H1 (cell line): Measurements from ENCODE around the gene FHAD1. TPM values are rescaled to one million over a fixed set of nuclear protein-coding genes. Genes with fewer than 3 reads are reported as not detected.

Source experiments
- CTCF ChIA-PET: fragments of 300-600 bp; sonication (Branson Sonifier 250); formaldehyde crosslinking; loops from one replicate; lab custom pipeline; 2021; ENCODE audit not compliant: partially characterized antibody; lab: Charles Lee
- POLR2A ChIA-PET: fragments of 300-600 bp; sonication (Branson Sonifier 250); formaldehyde crosslinking; loops from one replicate; lab custom pipeline; 2021; ENCODE audit warnings: inconsistent platforms; ENCODE audit not compliant: partially characterized antibody; lab: Charles Lee
- DNase-seq, 2 experiments: peaks; one replicate each; pipeline versions ENCODE4 v3.0.0 to v3.0.0-alpha.2; 2010 to 2022; ENCODE audit warnings: low spot score in 2 of 2, low read depth in 1 of 2, mixed read lengths in 1 of 2
- FAIRE-seq: peaks from 2 replicates; lab custom pipeline; 2011; peaks lifted over from hg19 to GRCh38; lab: Jason Lieb, UNC
- H2AFZ ChIP-seq: 2 replicates; pipeline ENCODE4 v1.8.1; 2012; ENCODE audit warnings: low read length, inconsistent platforms
- H2AK5ac ChIP-seq: 2 replicates; pipeline ENCODE4 v1.6.1; 2013; ENCODE audit warnings: low read depth, low read length
- H2BK120ac ChIP-seq: replicated peaks from 2 replicates; pipeline ENCODE3; 2013; ENCODE audit warnings: low read depth, low read length, inconsistent platforms
- H2BK12ac ChIP-seq: 2 replicates; pipeline ENCODE4 v1.6.1; 2013; ENCODE audit warnings: low read depth, low read length
- H2BK15ac ChIP-seq: 2 replicates; pipeline ENCODE4 v1.6.1; 2013; ENCODE audit warnings: low read length
- H2BK20ac ChIP-seq: 2 replicates; pipeline ENCODE4 v1.6.1; 2013; ENCODE audit warnings: low read length
- H2BK5ac ChIP-seq: 2 replicates; pipeline ENCODE4 v1.6.1; 2013; ENCODE audit warnings: low read depth, low read length
- H3K14ac ChIP-seq: 2 replicates; pipeline ENCODE4 v1.6.1; 2013; ENCODE audit warnings: inconsistent platforms; ENCODE audit not compliant: insufficient read length
- H3K18ac ChIP-seq: 2 replicates; pipeline ENCODE4 v1.6.1; 2013; ENCODE audit warnings: low read length; ENCODE audit errors: extremely low read depth
- H3K23ac ChIP-seq: 2 replicates; pipeline ENCODE4 v1.6.1; 2013; ENCODE audit warnings: inconsistent platforms; ENCODE audit not compliant: insufficient read length
- H3K23me2 ChIP-seq: 2 replicates; pipeline ENCODE4 v1.6.1; 2013; ENCODE audit warnings: low read depth, low read length
- H3K27ac ChIP-seq: 2 replicates; pipeline ENCODE4 v1.6.1; 2011; ENCODE audit warnings: low read depth, low read length, inconsistent platforms
- H3K27me3 ChIP-seq, 4 experiments: replicated peaks in 1 of 4; 1 replicate in 1 of 4; 2 replicates in 3 of 4; pipeline versions ENCODE4 v1.6.1 to v1.8.1; 2011 to 2013; ENCODE audit warnings: low read length in 3 of 4, mild to moderate bottlenecking in 3 of 4, inconsistent platforms in 2 of 4, mixed read lengths in 2 of 4, moderate library complexity in 1 of 4; ENCODE audit not compliant: control insufficient read depth in 3 of 4, insufficient read depth in 3 of 4; ENCODE audit errors: extremely low read depth in 1 of 4
- H3K36me3 ChIP-seq, 4 experiments: 2 replicates each; pipeline versions ENCODE4 v1.6.1 to v1.8.1; 2011 to 2013; ENCODE audit warnings: mild to moderate bottlenecking in 4 of 4, low read length in 3 of 4, moderate library complexity in 2 of 4, control low read depth in 1 of 4, inconsistent platforms in 1 of 4; ENCODE audit not compliant: insufficient read depth in 4 of 4, control insufficient read depth in 2 of 4
- H3K4ac ChIP-seq: replicated peaks from 2 replicates; pipeline ENCODE3; 2013; ENCODE audit warnings: low read length, low read depth, mixed read lengths, inconsistent platforms; ENCODE audit not compliant: insufficient read length
- H3K4me1 ChIP-seq, 4 experiments: replicated peaks in 1 of 4; 1 replicate in 1 of 4; 2 replicates in 3 of 4; pipeline versions ENCODE4 v1.6.1 to v1.8.1; 2011 to 2013; ENCODE audit warnings: low read length in 3 of 4, inconsistent platforms in 2 of 4, mixed read lengths in 1 of 4; ENCODE audit not compliant: insufficient read depth in 4 of 4, control insufficient read depth in 3 of 4
- H3K4me2 ChIP-seq, 2 experiments: 2 replicates each; pipeline versions ENCODE4 v1.6.1 to v1.8.1; 2011 to 2013; ENCODE audit warnings: low read depth in 2 of 2, low read length in 2 of 2, control low read depth in 1 of 2, inconsistent platforms in 1 of 2, mild to moderate bottlenecking in 1 of 2; ENCODE audit not compliant: insufficient read depth in 1 of 2
- H3K4me3 ChIP-seq, 4 experiments: fragments of 200-600, 300-600 bp in 1 of 4; sonication (generic), shearing (Covaris generic), sonication (Bioruptor Twin) in 1 of 4; 2 replicates each; pipeline versions ENCODE4 v1.5.1 to v1.8.1; 2011 to 2016; ENCODE audit warnings: low read length in 4 of 4, low read depth in 3 of 4, control low read depth in 2 of 4, inconsistent platforms in 2 of 4, mild to moderate bottlenecking in 2 of 4, mixed read lengths in 1 of 4, moderate library complexity in 1 of 4; ENCODE audit not compliant: insufficient read depth in 2 of 4; ENCODE audit errors: extremely low read depth in 1 of 4
- H3K56ac ChIP-seq: replicated peaks from 2 replicates; pipeline ENCODE3; 2013; ENCODE audit warnings: low read depth, mild to moderate bottlenecking, mixed read lengths, low read length, inconsistent platforms; ENCODE audit not compliant: insufficient read length
- H3K79me1 ChIP-seq: 2 replicates; pipeline ENCODE4 v1.6.1; 2013; ENCODE audit warnings: low read depth, low read length, control low read depth
- H3K79me2 ChIP-seq, 2 experiments: 2 replicates each; pipeline versions ENCODE4 v1.6.1 to v1.8.1; 2012 to 2013; ENCODE audit warnings: low read length in 2 of 2, mild to moderate bottlenecking in 2 of 2, inconsistent platforms in 1 of 2; ENCODE audit not compliant: insufficient read depth in 2 of 2, control insufficient read depth in 1 of 2
- H3K9ac ChIP-seq, 4 experiments: replicated peaks in 1 of 4; 1 replicate in 1 of 4; 2 replicates in 3 of 4; pipeline versions ENCODE4 v1.6.1 to v1.8.1; 2011 to 2013; ENCODE audit warnings: low read depth in 3 of 4, low read length in 3 of 4, control low read depth in 2 of 4, mild to moderate bottlenecking in 2 of 4, moderate library complexity in 2 of 4, inconsistent platforms in 1 of 4; ENCODE audit errors: extremely low read depth in 1 of 4
- H3K9me3 ChIP-seq, 2 experiments: 2 replicates each; pipeline versions ENCODE4 v1.6.1 to v1.8.1; 2012 to 2013; ENCODE audit warnings: mild to moderate bottlenecking in 2 of 2, moderate library complexity in 2 of 2, control low read depth in 1 of 2, inconsistent platforms in 1 of 2, low read depth in 1 of 2, low read length in 1 of 2, mixed read lengths in 1 of 2; ENCODE audit not compliant: insufficient read depth in 2 of 2
- H4K20me1 ChIP-seq, 2 experiments: replicated peaks in 1 of 2; 2 replicates each; pipeline versions ENCODE3 to v1.8.1; 2011 to 2013; ENCODE audit warnings: inconsistent platforms in 2 of 2, low read length in 2 of 2, mild to moderate bottlenecking in 1 of 2; ENCODE audit not compliant: insufficient read depth in 2 of 2, control insufficient read depth in 1 of 2
- H4K5ac ChIP-seq: 2 replicates; pipeline ENCODE4 v1.6.1; 2013; ENCODE audit warnings: low read length, low read depth, mixed read lengths, inconsistent platforms; ENCODE audit not compliant: insufficient read length
- H4K8ac ChIP-seq: 2 replicates; pipeline ENCODE4 v1.8.0; 2013; ENCODE audit warnings: mild to moderate bottlenecking, moderate library complexity, low read length, inconsistent platforms; ENCODE audit not compliant: insufficient read depth; ENCODE audit errors: extremely low read depth
- H4K91ac ChIP-seq: replicated peaks from 2 replicates; pipeline ENCODE3; 2013; ENCODE audit warnings: low read length, mixed read lengths, inconsistent platforms; ENCODE audit not compliant: insufficient read length
- RBBP5 ChIP-seq: IDR thresholded peaks from 2 replicates; pipeline ENCODE4 v1.7.1; 2012; ENCODE audit warnings: low read depth, mild to moderate bottlenecking, inconsistent platforms, low read length, moderate library complexity, borderline replicate concordance
- WGBS, 2 experiments: shearing (Covaris generic) in 1 of 2; methylation state at CpG; one replicate each; pipeline versions ENCODE4 v1.1.6 to v1.1.7; 2013 to 2015; ENCODE audit warnings: low lambda C conversion rate in 2 of 2, mixed read lengths in 2 of 2, inconsistent platforms in 1 of 2, low coverage in 1 of 2, missing lambda C conversion rate in 1 of 2; ENCODE audit not compliant: insufficient replicate concordance in 2 of 2, insufficient coverage in 1 of 2, insufficient read length in 1 of 2; ENCODE audit errors: extremely low coverage in 1 of 2, missing lambda C conversion rate in 1 of 2; 5-methylcytosine and 5-hydroxymethylcytosine counted together
- polyA plus RNA-seq, 7 experiments: library from polyadenylated mRNA; depleted of rRNA in 3 of 7; stranded (reverse) in 5 of 7; unstranded in 2 of 7; fragments of >200 nt in 5 of 7; fragments of 200-250 nt in 2 of 7; gene quantifications; 1 replicate in 5 of 7; 2 replicates in 1 of 7; 4 replicates in 1 of 7; pipeline versions ENCODE4 v1.2.1 to v1.2.3, GENCODE V29; 2011 to 2013; ENCODE audit warnings: missing spikeins in 2 of 7, mixed read lengths in 2 of 7
- total RNA-seq: library from RNA; stranded (reverse); fragmentation: NEBNext Ultra II Directional; extraction: Animal tissue kit (Norgen Biotek cat#: 25700); gene quantifications from 2 replicates; pipeline ENCODE4 v1.2.1, GENCODE V29; 2021

Gene FHAD1
- total and polyA plus RNA-seq, 2 of the 8 experiments (the other 6 are each of a cell fraction or from before 2014, with no cell fraction given): 0.39 to 0.69 TPM

- Histone ChIP-seq H2AK5ac (no peak overlapping the region), H3K18ac (no peak overlapping the region), H3K23me2 (peaks cover 8% of the 10 kb centered on the region), H3K9me3 (no peaks in the 10 kb centered on the region), H2BK20ac (no peak overlapping the region), H3K36me3 (no peaks in the 10 kb centered on the region), H3K79me1 (no peaks in the 10 kb centered on the region), H4K5ac (no peak overlapping the region), H3K14ac (no peak overlapping the region), H3K4me1 (peaks cover 0 to 15% (median 3%) of the 10 kb centered on the region in 4 experiments; a peak in 6 of 7 replicates), H4K20me1 (peaks cover 0 to 4% of the 10 kb centered on the region in 2 experiments), H2AFZ (no peak overlapping the region), H3K23ac (no peak overlapping the region), H3K4me3 (no peak overlapping the region), H2BK15ac (no peak overlapping the region), H4K91ac (no peak overlapping the region), H2BK120ac (no peak overlapping the region), H3K4ac (no peak overlapping the region), H4K8ac (no peak overlapping the region), H3K27ac (no peak overlapping the region), H3K56ac (no peak overlapping the region), H2BK5ac (no peak overlapping the region), H3K79me2 (no peaks in the 10 kb centered on the region), H3K27me3 (peaks cover 0 to 19% (median 14%) of the 10 kb centered on the region in 4 experiments; a peak in 6 of 7 replicates), H3K4me2 (no peak overlapping the region), H3K9ac (no peak overlapping the region), H2BK12ac (no peak overlapping the region)
- ChIA-PET POLR2A (interaction anchor here (0.7 kb wide), 1 partner anchor 12 kb away, joined by 3 read pairs; no protein-coding TSS in a partner anchor), CTCF (interaction anchor here (0.6 to 1.8 kb wide), 10 partner anchors 10 to 83 kb away, joined by 3 to 9 read pairs (median 4); no protein-coding TSS in a partner anchor)
- FAIRE-seq: no peak
- no peak for TF ChIP-seq RBBP5
- 82% methylated on average over 10 of the region's 11 CpGs; no CpG with 5 or more reads in 1 of the 2 experiments for WGBS, 2 experiments
- no peak for DNase-seq
These were observed 159.9 kb downstream of the FHAD1 start for GRCh38 chr1:15406614-15407559.
